Tibial nerve (tissue), 4 donors: ENCODE measurements around the gene SCTR. TPM values are rescaled to one million over a fixed set of nuclear protein-coding genes. Genes with fewer than 3 reads are reported as not detected.

ENCODE experiments used
- DNase-seq, 2 donors: peaks; one replicate each; pipeline ENCODE4 v3.0.0-alpha.2; 2019; ENCODE audit warnings: low spot score in 2 of 2
- H3K27ac ChIP-seq, 4 donors: fragments of 200-600 bp; sonication (generic) in 3 of 4; one replicate each; pipeline ENCODE4 v1.5.1; 2017 to 2019; ENCODE audit warnings: mild to moderate bottlenecking in 1 of 4
- H3K27me3 ChIP-seq, 2 donors: fragments of 200-600 bp; sonication (generic) in 1 of 2; one replicate each; pipeline versions ENCODE4 v1.5.1 to v1.6.0; 2017 to 2019
- H3K36me3 ChIP-seq, 3 donors: fragments of 200-600 bp; sonication (generic); one replicate each; pipeline ENCODE4 v1.5.1; 2018 to 2019
- H3K4me1 ChIP-seq, 4 donors: fragments of 200-600 bp; sonication (generic) in 3 of 4; one replicate each; pipeline ENCODE4 v1.5.1; 2017 to 2019
- H3K4me3 ChIP-seq, 4 donors: fragments of 200-600 bp; sonication (generic) in 3 of 4; one replicate each; pipeline ENCODE4 v1.5.1; 2017 to 2019; ENCODE audit warnings: mild to moderate bottlenecking in 1 of 4, moderate library complexity in 1 of 4
- H3K9me3 ChIP-seq, 4 donors: fragments of 200-600 bp; sonication (generic) in 3 of 4; one replicate each; pipeline ENCODE4 v1.5.1; 2017 to 2019
- EP300 ChIP-seq, 2 donors: sonication (generic); formaldehyde crosslinking; IDR thresholded peaks; one replicate each; pipeline ENCODE4 v1.6.1; 2017; ENCODE audit warnings: antibody characterized with exemption in 2 of 2, mild to moderate bottlenecking in 1 of 2
- POLR2A ChIP-seq, 2 donors: fragments of 450-650 bp; IDR thresholded peaks; one replicate each; pipeline ENCODE4 v1.6.1; 2017; ENCODE audit warnings: antibody characterized with exemption in 2 of 2, mild to moderate bottlenecking in 2 of 2, moderate library complexity in 2 of 2
- WGBS, 2 donors: methylation state at CpG; one replicate each; pipeline ENCODE4 v1.1.5; 2018; 5-methylcytosine and 5-hydroxymethylcytosine counted together
- total RNA-seq, 4 donors: library from RNA; depleted of rRNA; stranded (reverse); fragments of >200 nt; gene quantifications; one replicate each; pipeline ENCODE4 v1.1.0, GENCODE V29; 2016
- TF ChIP-seq, protein P1 (sequence below), 5 experiments: fragments of 200-600 bp in 3 of 5; fragments of 450-650 bp in 2 of 5; sonication (generic) in 3 of 5; IDR thresholded peaks; one replicate each; pipeline ENCODE4 v1.5.1; 2016 to 2019; ENCODE audit warnings: antibody characterized with exemption in 5 of 5, mild to moderate bottlenecking in 3 of 5, moderate library complexity in 2 of 5

SCTR gene
- total RNA-seq, 4 donors from 2014 or later, result not detected

DNA sequence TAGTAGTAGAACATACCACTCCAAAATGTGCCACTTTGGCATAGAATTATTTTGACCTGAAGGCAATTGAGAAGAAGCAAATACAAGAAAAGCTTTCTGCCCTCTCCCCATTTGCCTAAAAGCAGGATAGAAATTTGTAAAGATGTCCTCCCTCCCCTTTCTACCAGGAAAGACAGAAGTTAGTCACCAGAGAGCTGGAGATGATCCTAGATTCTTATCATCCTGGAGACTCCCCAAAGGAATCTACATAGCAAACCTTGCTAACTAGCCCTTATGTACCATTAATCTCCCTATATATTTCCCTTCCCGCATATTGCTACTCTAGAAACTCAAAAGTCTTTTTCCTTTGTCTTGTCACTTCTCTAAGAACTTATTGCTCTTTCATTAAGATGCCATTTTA, 105.2 kb downstream of the SCTR start:
- Histone ChIP-seq H3K27ac (no peak overlapping the region), H3K4me1 (no peaks in the 10 kb centered on the region), H3K9me3 (peaks cover 0 to 5% (median 0%) of the 10 kb centered on the region in 4 donors), H3K36me3 (no peaks in the 10 kb centered on the region), H3K27me3 (no peaks in the 10 kb centered on the region), H3K4me3 (no peak overlapping the region)
- no peak for TF ChIP-seq EP300 (IDR thresholded peaks at IDR 0.05)
- TF ChIP-seq, protein P1, sequence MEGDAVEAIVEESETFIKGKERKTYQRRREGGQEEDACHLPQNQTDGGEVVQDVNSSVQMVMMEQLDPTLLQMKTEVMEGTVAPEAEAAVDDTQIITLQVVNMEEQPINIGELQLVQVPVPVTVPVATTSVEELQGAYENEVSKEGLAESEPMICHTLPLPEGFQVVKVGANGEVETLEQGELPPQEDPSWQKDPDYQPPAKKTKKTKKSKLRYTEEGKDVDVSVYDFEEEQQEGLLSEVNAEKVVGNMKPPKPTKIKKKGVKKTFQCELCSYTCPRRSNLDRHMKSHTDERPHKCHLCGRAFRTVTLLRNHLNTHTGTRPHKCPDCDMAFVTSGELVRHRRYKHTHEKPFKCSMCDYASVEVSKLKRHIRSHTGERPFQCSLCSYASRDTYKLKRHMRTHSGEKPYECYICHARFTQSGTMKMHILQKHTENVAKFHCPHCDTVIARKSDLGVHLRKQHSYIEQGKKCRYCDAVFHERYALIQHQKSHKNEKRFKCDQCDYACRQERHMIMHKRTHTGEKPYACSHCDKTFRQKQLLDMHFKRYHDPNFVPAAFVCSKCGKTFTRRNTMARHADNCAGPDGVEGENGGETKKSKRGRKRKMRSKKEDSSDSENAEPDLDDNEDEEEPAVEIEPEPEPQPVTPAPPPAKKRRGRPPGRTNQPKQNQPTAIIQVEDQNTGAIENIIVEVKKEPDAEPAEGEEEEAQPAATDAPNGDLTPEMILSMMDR (IDR thresholded peaks at IDR 0.05), result no peak
- TF ChIP-seq POLR2A (IDR thresholded peaks at IDR 0.05), result no peak
- WGBS, 2 donors, result 79 to 91% methylated on average over 1 of the region's 1 CpG
- no peak for DNase-seq

DNA sequence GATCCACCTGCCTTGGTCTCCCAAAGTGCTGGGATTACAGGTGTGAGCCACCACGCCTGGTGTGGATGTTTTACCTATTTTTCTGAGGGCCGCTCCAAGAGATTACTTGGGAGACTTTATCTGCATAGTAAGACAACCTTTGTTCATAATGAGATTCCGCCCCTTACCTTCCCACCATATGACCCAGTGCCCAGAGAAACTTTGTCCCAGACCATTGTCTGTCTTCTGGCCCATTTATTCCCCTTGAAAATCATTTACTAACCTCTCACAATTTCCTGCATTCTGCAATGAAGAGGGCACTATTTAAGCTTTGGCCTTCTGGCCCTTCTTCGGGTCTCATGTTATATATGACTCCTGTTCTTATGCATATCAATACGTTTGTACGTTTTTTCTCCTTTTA, 106.4 kb downstream of the SCTR start:
- H3K27me3 ChIP-seq, result no peaks in the 10 kb centered on the region
- no peak overlapping the region for H3K4me3 ChIP-seq
- H3K4me1 ChIP-seq, result no peaks in the 10 kb centered on the region
- H3K27ac ChIP-seq, result no peak overlapping the region
- TF ChIP-seq EP300 (IDR thresholded peaks at IDR 0.05) (no peak), POLR2A (IDR thresholded peaks at IDR 0.05) (no peak)
- TF ChIP-seq, protein P1 (IDR thresholded peaks at IDR 0.05), result no peak
- DNase-seq, result no peak
- WGBS, 2 donors, result 87 to 89% methylated on average over 6 of the region's 6 CpGs
- H3K9me3 ChIP-seq, result peaks cover 0 to 5% (median 0%) of the 10 kb centered on the region in 4 donors
- no peaks in the 10 kb centered on the region for H3K36me3 ChIP-seq

DNA sequence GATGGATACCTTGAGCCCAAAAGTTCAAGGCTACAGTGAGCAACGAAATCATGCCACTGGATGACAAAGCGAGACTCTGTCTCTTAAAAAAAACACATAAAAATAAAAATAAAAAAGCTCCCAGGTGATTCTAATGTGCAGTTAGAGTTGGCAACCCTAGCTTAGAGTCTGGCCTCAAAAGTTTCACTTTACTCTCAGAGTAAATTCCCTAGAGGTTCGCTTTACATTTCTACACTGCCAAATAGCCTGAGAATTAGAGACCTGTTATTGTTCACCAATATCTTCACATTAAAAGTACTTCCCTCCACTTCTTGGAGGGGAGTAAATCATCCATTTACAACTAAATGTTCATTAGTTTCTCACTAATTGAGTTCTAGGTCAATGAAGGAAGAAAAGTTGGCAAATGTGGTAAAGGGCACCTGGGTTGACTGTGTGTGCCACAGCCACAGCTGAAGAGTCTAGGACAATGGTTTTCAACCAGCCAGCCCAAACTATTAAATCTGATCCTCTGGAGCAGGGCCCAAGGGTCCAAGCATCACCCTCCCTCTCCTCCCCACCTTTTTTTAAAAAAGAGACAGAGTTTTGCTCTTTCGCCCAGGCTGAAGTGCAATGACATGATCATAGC, 107.9 kb downstream of the SCTR start:
- Histone ChIP-seq H3K4me3 (no peak overlapping the region), H3K9me3 (peaks cover 0 to 4% (median 0%) of the 10 kb centered on the region in 4 donors), H3K27ac (no peak overlapping the region), H3K36me3 (no peaks in the 10 kb centered on the region), H3K27me3 (no peaks in the 10 kb centered on the region), H3K4me1 (no peaks in the 10 kb centered on the region)
- no peak for DNase-seq
- TF ChIP-seq, protein P1 (IDR thresholded peaks at IDR 0.05), result no peak
- TF ChIP-seq EP300 (IDR thresholded peaks at IDR 0.05) (no peak), POLR2A (IDR thresholded peaks at IDR 0.05) (no peak)
- 79 to 96% methylated on average over 4 of the region's 4 CpGs for WGBS, 2 donors

DNA sequence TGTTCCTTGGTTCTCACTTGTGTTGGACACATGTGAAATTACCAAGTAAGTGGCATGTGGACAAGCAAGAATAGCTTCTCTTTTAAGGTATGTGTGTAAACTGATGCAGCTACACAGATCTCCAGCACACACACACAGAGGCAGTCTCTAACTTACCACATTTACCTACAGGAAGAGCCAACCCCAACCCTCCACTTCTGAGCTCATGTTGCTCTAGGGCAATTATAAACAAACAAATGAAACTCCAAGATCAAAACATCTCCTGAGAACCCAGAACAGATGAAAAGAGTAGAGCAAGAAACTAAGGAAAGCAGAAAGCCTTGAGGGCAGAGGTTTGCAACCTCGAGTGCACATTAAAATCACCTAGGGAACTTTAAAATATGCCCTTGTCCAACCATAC, 108.7 kb downstream of the SCTR start:
- H3K27me3 ChIP-seq, result no peaks in the 10 kb centered on the region
- WGBS, 2 donors, result 79 to 88% methylated on average over 1 of the region's 1 CpG
- no peak overlapping the region for H3K4me3 ChIP-seq
- no peak overlapping the region for H3K27ac ChIP-seq
- TF ChIP-seq POLR2A (IDR thresholded peaks at IDR 0.05), result no peak
- TF ChIP-seq, protein P1 (IDR thresholded peaks at IDR 0.05), result no peak
- no peak for TF ChIP-seq EP300 (IDR thresholded peaks at IDR 0.05)
- DNase-seq, result no peak
- H3K9me3 ChIP-seq, result no peaks in the 10 kb centered on the region
- H3K36me3 ChIP-seq, result no peaks in the 10 kb centered on the region
- H3K4me1 ChIP-seq, result no peaks in the 10 kb centered on the region

DNA sequence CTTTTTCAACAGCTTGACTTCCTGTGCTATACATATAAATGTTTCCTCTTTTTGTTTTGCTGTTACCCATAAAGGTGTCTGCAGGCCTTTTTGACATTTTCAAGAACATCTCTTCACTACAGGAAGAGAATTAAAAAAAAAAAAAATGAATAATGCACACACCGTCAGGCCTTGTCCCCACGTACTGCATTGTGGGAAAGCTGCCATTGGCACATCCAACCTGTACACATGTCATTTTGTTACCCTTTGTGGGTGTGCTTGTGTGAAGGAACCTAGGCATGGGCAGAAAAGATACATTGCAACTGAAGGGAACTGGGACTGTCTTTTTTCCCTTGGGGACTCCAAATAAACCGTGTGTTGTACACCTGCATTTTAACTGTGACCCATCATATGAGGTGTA, 109.4 kb downstream of the SCTR start:
- Histone ChIP-seq H3K27ac (no peak overlapping the region), H3K9me3 (no peaks in the 10 kb centered on the region), H3K27me3 (no peaks in the 10 kb centered on the region), H3K4me1 (no peaks in the 10 kb centered on the region), H3K4me3 (no peak overlapping the region), H3K36me3 (no peaks in the 10 kb centered on the region)
- 74 to 85% methylated on average over 3 of the region's 3 CpGs for WGBS, 2 donors
- TF ChIP-seq, protein P1 (IDR thresholded peaks at IDR 0.05), result no peak
- TF ChIP-seq EP300 (IDR thresholded peaks at IDR 0.05), result no peak
- no peak for TF ChIP-seq POLR2A (IDR thresholded peaks at IDR 0.05)
- no peak for DNase-seq
